HG02973 (cell line): ENCODE results near the gene FOXD4.
"Not testable (repeated sequence)": the region's sequence is repeated elsewhere in the genome, so short reads cannot be mapped to it uniquely, and the experiment has no call there.

Experiments
- ATAC-seq: cut with Tn5 transposase; IDR thresholded peaks from one replicate; pipeline ENCODE4 v1.9.1; 2021; ENCODE audit warnings: moderate library complexity; ENCODE audit not compliant: unreplicated experiment

Gene FOXD4

GRCh38 chr9:94323-94722, 23.9 kb downstream of the FOXD4 start:
- not testable (repeated sequence) for ATAC-seq

- ATAC-seq, result not testable (repeated sequence)
Measured at GRCh38 chr9:93909-94308, 24.3 kb downstream of the FOXD4 start.

- ATAC-seq, result not testable (repeated sequence)
Measured at GRCh38 chr9:90851-91250, 27.4 kb downstream of the FOXD4 start.

- ATAC-seq, result peak; percentile 54
Measured at GRCh38 chr9:88396-89037, 29.7 kb downstream of the FOXD4 start.

GRCh38 chr9:87860-88259, 30.4 kb downstream of the FOXD4 start:
- ATAC-seq, result not testable (repeated sequence)

- ATAC-seq, result not testable (repeated sequence)
Measured at GRCh38 chr9:87105-87504, 31.1 kb downstream of the FOXD4 start.

GRCh38 chr9:86697-87096, 31.5 kb downstream of the FOXD4 start:
- not testable (repeated sequence) for ATAC-seq

GRCh38 chr9:82932-83689, 35.1 kb downstream of the FOXD4 start:
- not testable (repeated sequence) for ATAC-seq

GRCh38 chr9:78333-78732, 39.9 kb downstream of the FOXD4 start:
- not testable (repeated sequence) for ATAC-seq

GRCh38 chr9:76389-76788, 41.8 kb downstream of the FOXD4 start:
- ATAC-seq, result not testable (repeated sequence)

GRCh38 chr9:73900-74525, 44.2 kb downstream of the FOXD4 start:
- not testable (repeated sequence) for ATAC-seq

GRCh38 chr9:73076-73899, 44.9 kb downstream of the FOXD4 start:
- ATAC-seq, result not testable (repeated sequence)
